Left forelimb (tissue), 1 donor: Measurements from ENCODE around the gene FOXL3.

Source experiments
- DNase-seq: peaks from one replicate; pipeline ENCODE4 v3.0.0-alpha.2; 2018; ENCODE audit warnings: low spot score

Gene FOXL3

DNA sequence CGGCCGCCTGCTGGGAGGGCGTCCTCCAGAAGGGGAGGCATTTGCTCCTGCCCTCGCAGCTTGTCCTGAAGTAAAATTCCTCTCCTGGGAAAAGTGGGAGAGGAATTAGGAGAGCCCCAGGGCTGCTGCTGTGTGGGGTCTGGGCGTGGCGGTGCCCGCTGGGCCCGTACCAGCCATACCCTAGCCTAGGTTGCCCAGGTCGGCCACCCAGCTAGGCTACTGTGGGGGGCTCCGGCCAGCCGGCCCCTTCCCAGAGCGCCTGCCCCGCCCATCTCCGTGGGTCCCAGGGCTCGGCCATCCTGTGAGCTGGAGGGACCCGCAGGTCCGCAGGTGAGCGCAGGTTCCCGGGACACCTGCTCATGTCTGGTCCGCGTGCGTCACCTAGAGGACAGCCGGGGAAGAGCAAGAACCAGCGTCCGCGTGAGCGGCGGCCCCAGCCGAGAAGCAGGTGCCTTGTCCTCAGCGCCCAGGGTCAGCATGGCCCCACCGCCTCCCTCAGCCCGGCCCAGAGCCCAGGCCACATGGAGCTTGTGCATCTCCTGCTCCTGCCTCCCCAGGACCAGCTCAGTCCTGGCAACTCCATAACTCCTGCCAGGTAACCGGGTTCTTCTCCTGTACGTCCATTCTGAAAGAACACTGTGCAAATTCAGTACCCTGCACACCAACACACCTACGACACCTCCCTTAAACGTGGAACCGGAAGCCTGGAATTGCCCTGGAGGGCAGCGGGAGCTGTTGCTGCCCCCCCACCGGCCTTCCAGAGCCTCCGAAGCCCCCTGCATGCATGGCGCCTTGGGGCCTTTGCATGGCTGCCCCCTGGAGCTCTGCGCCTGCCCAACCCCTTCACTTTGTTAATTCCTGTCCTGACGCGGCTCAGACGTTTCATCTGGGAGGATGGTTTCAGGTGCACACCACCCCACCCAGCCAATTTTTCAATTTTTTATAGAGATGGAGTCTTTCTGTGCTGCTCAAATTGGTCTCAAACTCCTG is 22.8 kb upstream of the FOXL3 start:
- DNase-seq, result no peak

- no peak for DNase-seq
These were observed 21.0 kb upstream of the FOXL3 start for GRCh38 chr7:268991-269390.

DNA sequence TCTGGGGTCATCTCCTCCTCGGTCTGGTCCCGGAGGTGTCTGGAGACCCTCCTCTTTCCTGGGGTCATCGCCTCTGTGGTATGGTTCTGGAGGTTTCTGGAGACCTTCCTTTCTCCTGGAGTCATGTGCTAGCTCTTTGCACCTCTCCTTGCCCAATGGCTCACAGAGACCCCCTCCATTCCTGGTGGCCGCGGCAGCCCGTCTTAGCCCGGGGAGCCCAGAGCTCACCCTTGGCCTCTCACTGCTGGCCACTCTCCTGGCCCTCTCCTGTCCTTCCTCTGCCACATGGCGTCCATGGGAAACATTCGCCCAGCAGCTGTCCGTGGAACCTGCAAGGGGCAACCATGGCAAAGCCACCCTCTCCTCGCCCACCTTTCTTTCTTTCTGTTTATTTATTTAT is 20.2 kb upstream of the FOXL3 start:
- DNase-seq, result no peak

DNA sequence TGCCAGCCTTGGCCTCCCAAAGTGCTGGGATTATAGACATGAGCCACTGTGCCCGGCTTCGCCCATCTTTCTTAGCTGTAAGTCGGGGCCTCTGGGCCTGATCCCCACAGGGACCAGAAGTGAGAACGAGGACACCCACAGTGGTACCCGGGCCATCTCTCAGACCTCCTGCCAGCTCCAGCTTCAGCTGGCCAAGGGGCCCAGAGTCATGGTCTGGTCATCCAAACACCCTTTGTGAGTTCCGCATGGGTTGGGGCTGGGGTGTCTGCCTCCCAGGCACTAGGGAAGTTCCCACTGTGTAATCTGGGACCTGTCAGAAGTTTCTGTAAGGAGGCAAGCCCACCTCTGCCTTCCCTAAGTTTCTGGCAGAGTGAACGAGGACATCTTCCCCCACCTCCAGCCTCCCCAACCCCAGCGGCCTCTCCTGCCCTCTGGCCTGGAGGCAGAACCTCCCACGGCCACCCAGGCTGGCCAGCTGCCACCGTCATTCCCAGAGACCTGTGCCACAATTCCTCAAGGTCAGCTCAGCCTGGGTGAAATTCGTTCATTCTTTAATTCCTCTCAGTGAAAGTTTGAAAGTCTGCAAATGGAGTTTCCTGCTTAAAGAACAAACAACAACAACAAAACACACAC is 19.5 kb upstream of the FOXL3 start:
- no peak for DNase-seq

- no peak for DNase-seq
These were observed 18.5 kb upstream of the FOXL3 start for GRCh38 chr7:271266-272107.

GRCh38 chr7:272108-272615 is 17.8 kb upstream of the FOXL3 start:
- DNase-seq, result no peak

DNA sequence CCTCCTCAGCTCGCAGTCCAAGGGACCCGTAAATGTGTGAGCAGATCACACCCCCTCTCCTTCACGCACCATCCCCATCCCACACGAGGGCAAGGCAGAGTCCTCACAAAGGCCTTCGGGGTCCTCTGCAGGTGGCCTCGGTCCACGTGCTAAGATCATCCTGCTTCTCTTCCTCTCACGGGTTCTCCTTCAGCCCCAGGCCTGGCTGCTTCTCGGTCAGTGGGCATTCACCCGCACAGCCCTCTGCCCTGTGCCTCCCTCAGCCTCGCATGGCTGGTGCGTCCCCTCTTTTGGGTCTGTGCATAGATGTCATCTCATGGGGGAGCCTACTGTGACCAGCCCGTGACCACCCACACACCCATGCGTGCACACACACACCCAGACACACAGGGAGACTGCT is 17.3 kb upstream of the FOXL3 start:
- DNase-seq, result no peak

GRCh38 chr7:273327-273726 is 16.6 kb upstream of the FOXL3 start:
- DNase-seq, result no peak

- DNase-seq, result no peak
These were observed 15.7 kb upstream of the FOXL3 start for GRCh38 chr7:274266-274665.

- DNase-seq, result no peak
These were observed 13.6 kb upstream of the FOXL3 start for GRCh38 chr7:276230-276835.

DNA sequence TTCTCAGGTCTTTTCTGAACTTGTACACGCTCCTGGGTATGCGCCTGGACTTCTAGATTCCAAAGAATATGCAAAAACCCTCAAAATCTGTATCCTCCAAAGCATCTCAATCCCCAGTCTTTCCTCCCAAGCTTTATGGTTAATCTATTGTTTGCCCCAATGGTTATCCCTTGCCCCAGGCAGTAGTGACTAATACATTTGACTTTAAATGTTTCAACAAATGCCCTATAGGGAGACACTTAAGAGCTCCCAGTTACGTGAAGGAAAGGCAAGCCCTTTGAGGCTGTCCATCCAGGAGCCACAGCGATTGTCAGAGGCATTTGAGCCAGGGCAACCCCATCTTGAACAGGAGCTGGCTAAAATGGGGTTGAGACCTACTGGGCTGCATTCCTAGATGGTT is 12.7 kb upstream of the FOXL3 start:
- DNase-seq, result no peak

DNA sequence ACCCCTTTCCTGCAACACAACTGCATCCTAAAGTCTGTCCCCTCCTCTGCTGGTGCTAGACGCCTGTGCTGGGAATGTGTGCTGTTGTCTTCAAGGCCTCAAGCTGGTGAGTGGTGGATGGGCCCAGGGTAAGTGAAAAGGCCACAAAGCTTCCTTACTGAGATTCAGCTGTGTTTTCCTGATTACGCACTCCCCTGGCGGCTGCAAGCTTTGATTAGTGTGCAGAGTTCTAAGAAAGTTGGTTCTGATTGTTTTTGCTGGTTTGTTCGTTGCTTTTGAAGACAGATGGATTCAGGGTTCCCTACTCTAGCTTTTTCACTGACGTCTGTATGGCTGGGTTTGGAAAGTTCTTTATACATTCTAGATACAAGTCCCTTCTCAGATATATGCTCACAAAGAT is 11.9 kb upstream of the FOXL3 start:
- no peak for DNase-seq

GRCh38 chr7:279821-280220 is 10.1 kb upstream of the FOXL3 start:
- no peak for DNase-seq

GRCh38 chr7:280461-280860 is 9.5 kb upstream of the FOXL3 start:
- no peak for DNase-seq

- DNase-seq, result no peak
These were observed 8.3 kb upstream of the FOXL3 start for GRCh38 chr7:281637-282036.

DNA sequence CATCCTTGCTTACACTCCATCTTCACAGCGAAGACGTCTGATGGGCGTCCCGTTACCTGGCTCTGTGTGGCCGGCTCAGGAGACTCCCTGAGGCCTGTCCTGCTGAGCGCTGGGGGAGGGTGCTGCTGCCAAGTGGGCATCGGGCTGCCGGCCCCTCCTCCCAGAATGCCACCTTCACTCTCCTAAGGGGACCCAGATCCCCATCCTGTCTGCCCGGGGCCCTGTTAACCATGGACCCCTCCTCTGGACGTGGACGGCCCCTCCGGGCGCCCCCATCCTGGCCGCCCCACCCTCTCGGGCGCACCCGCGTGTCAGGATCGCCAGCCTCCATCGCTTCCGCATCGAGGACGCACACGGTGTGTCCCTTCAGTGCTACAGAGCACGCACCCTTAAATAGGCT is 7.3 kb upstream of the FOXL3 start:
- DNase-seq, result no peak

DNA sequence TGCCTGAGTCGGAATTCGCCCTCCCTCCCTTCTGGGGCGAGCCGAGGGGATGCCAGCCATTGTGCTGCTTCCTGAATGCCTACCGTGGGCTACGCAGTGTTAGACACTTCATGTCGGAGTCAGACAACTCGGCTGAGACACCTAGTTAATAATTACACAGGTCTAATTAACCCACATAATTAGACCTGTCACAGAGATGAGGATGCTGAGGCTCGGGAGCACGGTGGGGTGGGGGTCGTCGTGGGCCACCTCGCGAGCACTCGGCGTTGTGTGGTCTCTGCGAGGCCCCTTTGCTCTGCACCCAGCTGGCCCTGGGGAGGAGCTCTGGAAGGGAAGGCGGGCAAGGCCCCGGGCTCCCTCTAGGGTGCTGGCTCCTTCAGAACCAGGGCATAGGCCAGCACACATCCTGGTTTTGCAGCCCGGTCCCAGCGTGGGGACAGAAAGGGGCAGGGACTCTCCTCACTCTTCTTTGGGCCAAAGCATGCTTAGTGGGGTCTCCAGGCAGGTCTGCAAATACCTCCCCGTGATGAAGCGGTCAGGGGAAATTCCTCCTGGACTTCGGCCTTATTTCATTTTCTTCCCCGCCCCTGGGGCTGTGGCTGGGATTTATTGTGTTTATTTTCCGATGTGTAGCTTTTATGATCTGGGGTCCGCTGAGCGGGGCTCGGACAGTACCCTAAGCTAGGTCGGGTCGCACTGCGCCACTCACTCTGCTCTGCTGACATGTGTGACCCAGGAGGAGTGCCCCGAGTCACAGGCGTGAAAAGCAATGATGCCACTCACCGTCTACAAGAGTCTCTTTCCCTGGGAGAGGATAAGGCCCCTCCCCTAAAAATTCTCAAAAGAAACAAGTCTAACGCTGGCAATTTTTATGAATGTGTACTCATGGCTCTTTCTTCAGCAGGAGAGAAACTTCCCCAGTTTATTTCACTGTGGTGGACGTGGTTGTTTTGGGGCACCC is 4.9 kb upstream of the FOXL3 start:
- no peak for DNase-seq

- DNase-seq, result no peak
These were observed 4.2 kb upstream of the FOXL3 start for GRCh38 chr7:285731-286130.

DNA sequence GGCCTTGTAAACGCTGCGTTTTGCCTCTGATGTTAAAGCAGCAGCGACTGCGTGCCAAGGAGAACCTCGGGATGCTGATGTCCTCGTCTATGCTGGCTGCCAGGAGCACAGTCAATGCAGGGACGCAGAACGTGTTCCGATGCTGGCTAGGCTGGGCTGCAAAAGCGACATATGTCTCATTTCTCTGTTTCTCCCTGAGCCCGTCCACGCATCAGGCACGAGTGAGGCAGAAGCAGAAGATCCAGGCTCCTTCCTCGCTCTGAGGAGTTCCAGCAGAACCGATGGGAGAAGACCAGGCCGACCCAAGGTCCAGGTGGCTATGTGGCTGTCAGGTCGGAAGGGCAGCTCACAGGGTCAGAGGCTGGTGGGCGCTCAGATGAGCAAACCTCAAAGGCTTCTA is 3.7 kb upstream of the FOXL3 start:
- no peak for DNase-seq

DNA sequence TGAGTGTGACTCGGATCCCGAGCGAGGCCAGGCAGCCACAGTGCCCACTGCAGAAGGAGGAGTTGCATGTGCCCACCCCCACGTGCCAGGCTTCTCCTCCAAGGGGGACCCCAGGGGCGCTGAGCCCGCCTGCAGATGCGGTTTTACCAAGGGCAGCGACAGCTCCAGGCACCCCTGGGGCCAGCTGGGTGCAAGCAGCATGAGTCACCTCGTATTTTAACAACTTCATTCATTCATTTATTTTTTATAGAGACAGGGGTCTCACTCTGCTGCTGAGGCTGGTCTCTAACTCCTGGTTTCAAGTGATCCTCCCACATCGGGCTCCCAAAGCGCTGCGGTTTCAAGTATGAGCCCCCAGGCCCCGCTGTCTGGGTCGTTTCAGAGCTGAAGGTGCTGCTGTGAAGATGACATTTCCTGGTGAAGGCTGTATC is 1.3 kb upstream of the FOXL3 start:
- no peak for DNase-seq
